K562 (cell line): ENCODE data around the gene MPV17L2. TPM values are rescaled to one million over a fixed set of nuclear protein-coding genes. Genes with fewer than 3 reads are reported as not detected.

Experiments
- CHAMP1 ChIP-seq: fragments of 450-650 bp; IDR thresholded peaks from 2 replicates; pipeline ENCODE4 v1.6.1; 2016; ENCODE audit warnings: mild to moderate bottlenecking
- DNMT1 ChIP-seq: fragments of 450-650 bp; IDR thresholded peaks from 2 replicates; pipeline ENCODE4 v1.6.1; 2016; ENCODE audit warnings: antibody characterized with exemption, mild to moderate bottlenecking
- E2F6 ChIP-seq, 2 experiments: IDR thresholded peaks; 2 replicates each; pipeline ENCODE4 v1.6.1; 2011; ENCODE audit warnings: borderline replicate concordance in 1 of 2, control low read depth in 1 of 2, low read depth in 1 of 2, low read length in 1 of 2, mild to moderate bottlenecking in 1 of 2, mixed read lengths in 1 of 2, moderate library complexity in 1 of 2; ENCODE audit not compliant: insufficient read depth in 1 of 2, insufficient read length in 1 of 2, poor library complexity in 1 of 2, severe bottlenecking in 1 of 2; ENCODE audit errors: extremely low read depth in 1 of 2
- FOXK2 ChIP-seq, 2 experiments: fragments of 450-650 bp; IDR thresholded peaks in 1 of 2; conservative IDR thresholded peaks in 1 of 2; 2 replicates each; pipeline ENCODE4 v1.6.1; 2016; ENCODE audit warnings: low read depth in 2 of 2, mild to moderate bottlenecking in 1 of 2
- FOXM1 ChIP-seq, 2 experiments: fragments of 450-650 bp in 1 of 2; sonication (generic) in 1 of 2; formaldehyde crosslinking in 1 of 2; IDR thresholded peaks; 2 replicates each; pipeline versions ENCODE4 v1.6.1 to v1.9.0; 2017 to 2022; ENCODE audit warnings: low read depth in 2 of 2, mild to moderate bottlenecking in 2 of 2, missing genetic modification reagents in 1 of 2, moderate library complexity in 1 of 2
- IRF9 ChIP-seq: fragments of 450-650 bp; IDR thresholded peaks from 2 replicates; pipeline ENCODE4 v1.6.1; 2016; ENCODE audit warnings: missing biosample characterization, missing genetic modification characterization
- LARP7 ChIP-seq: fragments of 450-650 bp; IDR thresholded peaks from 2 replicates; pipeline ENCODE4 v1.6.1; 2016
- MBD2 ChIP-seq: sonication (generic); IDR thresholded peaks from 2 replicates; pipeline ENCODE4 v1.6.1; 2016; ENCODE audit warnings: low read depth, borderline replicate concordance
- SRSF7 ChIP-seq: fragments of 200-400 bp; formaldehyde crosslinking; optimal IDR thresholded peaks from 2 replicates; pipeline ENCODE3; 2017; ENCODE audit warnings: mild to moderate bottlenecking, low read depth, low read length
- TAF1 ChIP-seq: IDR thresholded peaks from 2 replicates; pipeline ENCODE4 v1.6.1; 2011; ENCODE audit warnings: mild to moderate bottlenecking, low read length, moderate library complexity; ENCODE audit not compliant: insufficient read depth, control insufficient read depth, severe bottlenecking; ENCODE audit errors: extremely low read depth
- ZKSCAN8 ChIP-seq: fragments of 200-800 bp; sonication (Bioruptor generic); IDR thresholded peaks from 2 replicates; pipeline ENCODE4 v1.6.1; 2016; ENCODE audit warnings: missing genetic modification characterization, missing compliant biosample characterization
- ZMIZ1 ChIP-seq, 2 experiments: fragments of 150-350 bp in 1 of 2; IDR thresholded peaks; 2 replicates each; pipeline ENCODE4 v1.6.1; 2012 to 2016; ENCODE audit warnings: low read depth in 2 of 2, low read length in 2 of 2, mild to moderate bottlenecking in 1 of 2, moderate library complexity in 1 of 2
- ZNF184 ChIP-seq: sonication (generic); formaldehyde crosslinking; IDR thresholded peaks from 2 replicates; pipeline ENCODE4 v1.5.0; 2020; ENCODE audit warnings: missing genetic modification reagents
- ZNF384 ChIP-seq: IDR thresholded peaks from 2 replicates; pipeline ENCODE4 v1.6.1; 2012; ENCODE audit warnings: low read depth, low read length, improper control_type of control experiment
- ZNF707 ChIP-seq: fragments of 250-450 bp; sonication (Bioruptor Pico); conservative IDR thresholded peaks from 2 replicates; pipeline ENCODE4 v1.8.0; 2022; ENCODE audit warnings: inconsistent platforms, mild to moderate bottlenecking, moderate library complexity
- polyA plus RNA-seq, 8 experiments: library from polyadenylated mRNA; depleted of rRNA in 4 of 8; stranded (reverse) in 5 of 8; unstranded in 3 of 8; fragments of >200 nt; fragmentation: Nextera tagmentation in 2 of 8; fragmentation: Illumina TruSeq in 1 of 8; extraction: Ambion mirVana in 2 of 8; extraction: Trizol in 1 of 8; gene quantifications; 2 replicates each; pipeline versions ENCODE4 v1.2.1 to v1.2.3, GENCODE V29; 2011 to 2014; ENCODE audit warnings: inconsistent platforms in 1 of 8, missing spikeins in 1 of 8
- total RNA-seq, 7 experiments: library from RNA; depleted of rRNA in 6 of 7; stranded (reverse); fragments of >200 nt in 6 of 7; fragmentation: Illumina TruSeq in 2 of 7; extraction: Trizol in 2 of 7; gene quantifications; 2 replicates each; pipeline versions ENCODE4 v1.2.1 to v1.2.3, GENCODE V29; 2011 to 2021; ENCODE audit warnings: low replicate concordance in 1 of 7

MPV17L2 gene
- total and polyA plus RNA-seq, 9 of the 15 experiments (the other 6 are each of a cell fraction or from before 2014, with no cell fraction given), result 10.6 to 60.2 (median 28.5) TPM

GRCh38 chr19:18233224-18233825 lies 40.3 kb downstream of the MPV17L2 start (continued):
- TF ChIP-seq IRF9 (tag), result no peak
- TF ChIP-seq FOXK2 (conservative IDR thresholded peaks at IDR 0.05 in 1 of 2, IDR thresholded peaks at IDR 0.05 in 1 of 2; ENCODE audit: low read depth in 2 of 2), result no peak
- no peak; the same call in 1 of the 2 replicates for TF ChIP-seq ZKSCAN8 (CRISPR knock-in tag)
- TF ChIP-seq CHAMP1, result peak; percentile 93
- no peak for TF ChIP-seq TAF1
- TF ChIP-seq E2F6 (IDR thresholded peaks at IDR 0.05; ENCODE audit: borderline replicate concordance in 1 of 2, extremely low read depth in 1 of 2, insufficient read depth in 1 of 2, insufficient read length in 1 of 2, low read depth in 1 of 2, low read length in 1 of 2, poor library complexity in 1 of 2, severe bottlenecking in 1 of 2), result no peak
- no peak for TF ChIP-seq ZNF707 (CRISPR knock-in tag)
- TF ChIP-seq LARP7, result no peak
- no peak for TF ChIP-seq FOXM1 (IDR thresholded peaks at IDR 0.05; ENCODE audit: low read depth)
- 0 out of 2 replicates have a peak, but pooled peaks have one; percentile 70 for TF ChIP-seq FOXM1 (CRISPR knock-in tag; IDR thresholded peaks at IDR 0.05; ENCODE audit: low read depth)
- TF ChIP-seq ZNF184 (CRISPR knock-in tag), result no peak
- TF ChIP-seq MBD2, result no peak
- TF ChIP-seq ZNF384, result no peak
- TF ChIP-seq ZMIZ1 (IDR thresholded peaks at IDR 0.05; ENCODE audit: low read depth in 2 of 2, low read length in 2 of 2), result no peak
- TF ChIP-seq SRSF7, result no peak
- no peak for TF ChIP-seq DNMT1
